HG02642 (cell line): ENCODE measurements around the gene ZGPAT.

ENCODE experiments used
- ATAC-seq: cut with Tn5 transposase; IDR thresholded peaks from one replicate; pipeline ENCODE4 v1.9.1; 2021; ENCODE audit warnings: mild to moderate bottlenecking; ENCODE audit not compliant: unreplicated experiment, poor library complexity

ZGPAT gene

GRCh38 chr20:63678667-63679465 is 29.0 kb upstream of the ZGPAT start:
- ATAC-seq = no peak

DNA sequence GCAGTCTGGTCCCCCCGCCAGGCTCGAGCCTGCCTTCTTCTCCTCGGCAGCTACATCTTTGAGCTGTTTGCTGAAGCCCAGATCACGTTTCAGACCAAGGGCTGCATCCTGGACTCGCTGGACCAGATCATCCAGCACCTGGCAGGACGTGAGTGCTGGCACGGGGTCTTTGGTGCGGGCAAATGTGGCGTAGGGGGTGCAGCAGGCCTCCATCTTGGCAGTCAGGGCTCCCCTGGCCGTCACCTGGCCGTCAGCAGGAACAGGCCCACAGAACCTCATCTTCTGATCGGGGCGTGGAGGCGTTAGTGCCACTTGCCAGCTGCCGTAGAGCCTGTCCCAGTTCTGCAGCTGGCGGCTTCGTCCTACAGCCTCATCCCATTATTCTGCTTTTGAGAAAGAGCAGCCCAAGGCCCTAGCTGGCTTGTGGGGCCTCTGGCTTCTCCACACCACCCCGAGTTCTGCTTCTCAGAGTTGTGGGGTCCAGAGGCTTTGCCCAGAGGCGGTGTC is 28.0 kb upstream of the ZGPAT start:
- ATAC-seq = no peak

GRCh38 chr20:63680427-63680826 is 27.4 kb upstream of the ZGPAT start:
- ATAC-seq = no peak

DNA sequence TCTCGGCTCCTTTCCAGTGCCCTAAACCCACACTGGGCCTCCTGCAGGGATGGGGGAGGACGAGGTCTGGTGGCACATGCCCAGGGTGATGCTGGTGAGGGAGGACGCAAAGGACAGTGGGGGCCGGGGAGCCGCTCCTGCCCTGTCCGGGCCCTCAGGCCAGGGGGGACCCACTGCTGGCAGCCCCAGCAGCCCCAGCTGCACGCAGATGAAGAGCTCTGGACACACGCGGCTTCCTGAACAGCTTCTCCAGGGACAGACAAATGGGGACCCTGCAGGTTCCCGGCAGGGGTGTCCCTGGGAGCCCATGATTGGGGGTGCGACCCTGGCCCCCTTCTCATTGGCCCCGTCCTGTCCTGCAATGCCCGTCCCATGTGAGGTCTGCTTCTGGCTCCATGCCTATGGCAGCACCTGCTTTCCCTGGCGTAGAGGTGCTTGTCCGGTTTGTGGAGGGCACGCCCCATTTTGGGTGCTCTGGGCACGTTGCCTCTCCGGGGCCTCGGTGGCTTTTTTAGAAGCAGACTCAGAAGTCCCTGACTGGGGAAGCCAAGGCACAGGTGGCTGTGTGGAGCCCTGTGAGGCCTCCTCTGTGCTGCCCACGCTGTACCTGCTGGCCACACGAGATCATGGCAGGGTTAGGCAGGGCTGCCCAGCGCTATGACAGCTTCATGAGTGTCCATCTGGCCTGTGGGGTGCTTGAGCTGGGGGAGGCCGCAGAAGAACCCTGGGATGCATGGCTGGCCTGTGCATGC is 26.8 kb upstream of the ZGPAT start:
- no peak for ATAC-seq

GRCh38 chr20:63681609-63682142 is 26.2 kb upstream of the ZGPAT start:
- ATAC-seq = no peak

- ATAC-seq = no peak
These were observed 25.3 kb upstream of the ZGPAT start for GRCh38 chr20:63682384-63683139.

DNA sequence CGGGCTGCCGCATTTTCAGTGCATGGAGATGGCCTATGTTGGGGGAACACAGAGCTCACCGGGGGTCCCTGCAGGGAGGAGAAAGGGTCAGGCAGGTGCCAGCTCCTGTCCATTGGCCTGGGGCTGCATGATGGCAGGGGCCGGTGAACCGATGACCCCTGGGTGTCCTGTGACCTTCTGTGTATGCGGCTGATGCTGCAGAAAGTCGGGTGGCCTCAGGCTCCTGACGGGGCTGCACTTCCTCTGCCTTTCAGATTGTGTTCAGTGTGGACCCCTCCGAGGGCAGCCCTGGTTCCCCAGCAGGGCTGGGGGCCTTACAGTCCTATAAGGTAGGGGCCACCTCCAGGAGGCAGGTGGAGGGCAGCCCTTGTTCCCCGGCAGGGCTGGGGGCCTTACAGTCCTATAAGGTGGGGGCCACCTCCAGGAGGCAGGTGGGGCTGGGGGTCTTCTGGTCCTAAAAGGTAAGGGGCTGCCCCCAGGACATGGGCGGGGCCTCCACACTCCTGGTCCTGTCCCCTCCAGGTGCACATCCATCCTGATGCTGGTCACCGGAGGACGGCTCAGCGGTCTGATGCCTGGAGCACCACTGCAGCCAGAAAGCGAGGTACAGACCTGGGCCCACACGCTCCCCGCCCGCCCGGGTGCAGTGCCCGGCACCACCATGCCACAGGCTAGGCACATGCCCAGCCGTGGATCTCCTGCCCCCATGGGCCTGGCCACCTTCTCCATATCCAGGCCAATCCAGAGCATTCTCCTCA is 22.4 kb upstream of the ZGPAT start:
- ATAC-seq = no peak

GRCh38 chr20:63686094-63686491 is 21.7 kb upstream of the ZGPAT start:
- ATAC-seq = no peak

GRCh38 chr20:63686492-63687321 is 21.1 kb upstream of the ZGPAT start:
- ATAC-seq = no peak

GRCh38 chr20:63687419-63688178 is 20.2 kb upstream of the ZGPAT start:
- no peak for ATAC-seq

DNA sequence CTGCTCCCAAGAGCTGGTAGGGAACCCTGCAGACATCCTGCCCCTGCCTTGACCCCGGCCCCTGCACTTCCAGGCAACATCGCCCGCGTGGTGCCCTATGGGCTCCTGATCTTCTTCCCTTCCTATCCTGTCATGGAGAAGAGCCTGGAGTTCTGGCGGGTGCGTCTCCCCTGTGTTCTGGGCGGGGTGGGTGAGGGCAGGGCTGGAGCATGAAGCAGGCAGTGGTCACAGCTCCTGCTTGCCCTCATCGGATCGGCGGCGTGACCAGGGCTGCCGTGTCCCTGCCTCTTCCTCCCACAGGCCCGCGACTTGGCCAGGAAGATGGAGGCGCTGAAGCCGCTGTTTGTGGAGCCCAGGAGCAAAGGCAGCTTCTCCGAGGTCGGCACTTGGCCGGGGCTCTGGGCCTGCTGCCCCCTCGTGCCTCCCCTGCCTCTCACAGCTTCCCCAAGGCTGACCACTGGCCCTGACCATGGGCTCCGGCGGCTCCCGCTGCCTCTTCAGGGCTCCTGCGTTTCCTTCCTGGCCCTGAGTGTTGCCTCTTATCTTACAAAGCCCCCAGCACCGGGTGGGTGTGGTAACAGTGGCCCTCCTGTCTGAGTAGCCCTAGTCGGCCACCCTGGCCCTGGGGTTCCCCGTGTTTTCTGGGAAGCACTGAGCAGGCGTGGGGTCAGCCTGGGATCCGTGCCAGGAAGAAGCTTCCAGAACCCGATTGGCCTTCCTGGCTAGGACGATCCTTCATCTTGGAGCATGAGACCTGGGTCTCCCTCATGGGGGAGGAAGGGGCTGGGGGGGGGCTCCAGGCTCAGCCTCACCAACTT is 19.4 kb upstream of the ZGPAT start:
- no peak for ATAC-seq

GRCh38 chr20:63689046-63690002 is 18.5 kb upstream of the ZGPAT start:
- ATAC-seq = no peak

DNA sequence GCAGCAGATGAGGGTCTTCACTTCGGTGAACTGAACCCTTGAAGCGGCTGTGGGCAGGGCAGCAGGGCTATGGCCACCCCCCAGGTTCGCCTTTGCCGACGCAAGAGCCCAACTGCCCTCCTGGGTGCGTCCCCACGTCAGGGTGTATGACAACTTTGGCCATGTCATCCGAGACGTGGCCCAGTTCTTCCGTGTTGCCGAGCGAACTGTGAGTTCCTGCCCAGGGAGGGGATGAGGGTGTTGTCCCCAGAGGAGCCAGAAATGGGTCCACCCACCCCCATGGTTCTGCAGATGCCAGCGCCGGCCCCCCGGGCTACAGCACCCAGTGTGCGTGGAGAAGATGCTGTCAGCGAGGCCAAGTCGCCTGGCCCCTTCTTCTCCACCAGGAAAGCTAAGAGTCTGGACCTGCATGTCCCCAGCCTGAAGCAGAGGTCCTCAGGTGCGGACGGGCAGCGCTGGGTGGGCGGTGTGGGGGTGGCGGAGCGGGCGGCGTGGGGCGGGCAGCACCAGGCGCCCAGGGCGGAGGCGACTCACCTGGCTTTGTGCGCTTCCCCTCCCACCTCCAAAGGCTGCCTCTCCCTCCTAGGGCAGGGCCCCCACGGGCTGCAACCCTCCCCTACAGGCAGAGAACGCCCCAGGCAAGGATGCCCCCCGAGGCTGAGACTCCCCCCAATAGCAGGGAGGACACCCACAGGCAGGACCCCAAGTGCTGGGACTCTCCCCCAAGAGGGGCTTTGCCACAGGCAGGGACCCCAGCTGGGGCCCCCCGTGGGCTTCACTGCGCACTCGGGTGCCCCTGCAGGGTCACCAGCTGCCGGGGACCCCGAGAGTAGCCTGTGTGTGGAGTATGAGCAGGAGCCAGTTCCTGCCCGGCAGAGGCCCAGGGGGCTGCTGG is 17.6 kb upstream of the ZGPAT start:
- ATAC-seq = no peak

GRCh38 chr20:63690898-63691710 is 16.7 kb upstream of the ZGPAT start:
- ATAC-seq = no peak
